Trophoblast cell (in vitro differentiated cells and primary cell): ENCODE measurements around the gene ROBO1.

Source experiments
- DNase-seq, 2 donors: peaks; one replicate each; pipeline ENCODE4 v3.0.0-alpha.2; 2016
- H2AFZ ChIP-seq: 2 replicates; pipeline ENCODE4 v1.6.1; 2013; ENCODE audit warnings: low read length, moderate library complexity, mild to moderate bottlenecking; ENCODE audit not compliant: insufficient read depth, poor library complexity
- H2AK5ac ChIP-seq: 2 replicates; pipeline ENCODE4 v1.6.1; 2013; ENCODE audit warnings: mild to moderate bottlenecking, low read length
- H2BK120ac ChIP-seq: 2 replicates; pipeline ENCODE4 v1.6.1; 2013; ENCODE audit warnings: low read length, mild to moderate bottlenecking, moderate library complexity; ENCODE audit not compliant: insufficient read depth, poor library complexity
- H2BK12ac ChIP-seq: 2 replicates; pipeline ENCODE4 v1.6.1; 2013; ENCODE audit warnings: mild to moderate bottlenecking, low read length, moderate library complexity
- H2BK5ac ChIP-seq: 2 replicates; pipeline ENCODE4 v1.6.1; 2013; ENCODE audit warnings: low read length, low read depth, moderate library complexity, mild to moderate bottlenecking; ENCODE audit not compliant: poor library complexity
- H3K14ac ChIP-seq: 2 replicates; pipeline ENCODE4 v1.6.1; 2013; ENCODE audit warnings: mild to moderate bottlenecking, low read length
- H3K18ac ChIP-seq: 2 replicates; pipeline ENCODE4 v1.6.1; 2013; ENCODE audit warnings: mild to moderate bottlenecking, low read length
- H3K23ac ChIP-seq: 2 replicates; pipeline ENCODE4 v1.6.1; 2013; ENCODE audit warnings: low read length
- H3K27ac ChIP-seq: 2 replicates; pipeline ENCODE4 v1.5.1; 2013; ENCODE audit warnings: low read depth, mild to moderate bottlenecking, inconsistent platforms, low read length, moderate library complexity
- H3K27me3 ChIP-seq: 2 replicates; pipeline ENCODE4 v1.6.1; 2013; ENCODE audit warnings: inconsistent platforms, mild to moderate bottlenecking, low read length, moderate library complexity; ENCODE audit not compliant: insufficient read depth
- H3K36me3 ChIP-seq, 2 experiments: 1 replicate in 1 of 2; 2 replicates in 1 of 2; pipeline ENCODE4 v1.6.1; 2013; ENCODE audit warnings: low read length in 2 of 2, mild to moderate bottlenecking in 2 of 2, moderate library complexity in 1 of 2; ENCODE audit not compliant: insufficient read depth in 2 of 2, control insufficient read depth in 1 of 2
- H3K4ac ChIP-seq: 2 replicates; pipeline ENCODE4 v1.6.1; 2013; ENCODE audit warnings: low read depth, mild to moderate bottlenecking, low read length, moderate library complexity
- H3K4me1 ChIP-seq, 2 experiments: 1 replicate in 1 of 2; 2 replicates in 1 of 2; pipeline ENCODE4 v1.6.1; 2013; ENCODE audit warnings: low read length in 2 of 2, mild to moderate bottlenecking in 2 of 2, moderate library complexity in 1 of 2; ENCODE audit not compliant: insufficient read depth in 2 of 2, control insufficient read depth in 1 of 2
- H3K4me2 ChIP-seq: 2 replicates; pipeline ENCODE4 v1.6.1; 2013; ENCODE audit warnings: inconsistent platforms, mild to moderate bottlenecking, low read length, moderate library complexity
- H3K4me3 ChIP-seq: 2 replicates; pipeline ENCODE4 v1.5.1; 2013; ENCODE audit warnings: mild to moderate bottlenecking, low read depth, low read length, inconsistent platforms
- H3K79me1 ChIP-seq: one replicate; pipeline ENCODE4 v1.6.1; 2013; ENCODE audit warnings: low read length
- H3K79me2 ChIP-seq: 2 replicates; pipeline ENCODE4 v1.6.1; 2013; ENCODE audit warnings: low read length, mild to moderate bottlenecking; ENCODE audit not compliant: control insufficient read depth, insufficient read depth, poor library complexity
- H3K9ac ChIP-seq: 2 replicates; pipeline ENCODE4 v1.6.1; 2013; ENCODE audit warnings: mild to moderate bottlenecking, low read length
- H3K9me3 ChIP-seq: 2 replicates; pipeline ENCODE4 v1.6.1; 2013; ENCODE audit warnings: low read depth, mild to moderate bottlenecking, control low read depth, inconsistent platforms, low read length; ENCODE audit not compliant: insufficient read depth
- H4K12ac ChIP-seq: 2 replicates; pipeline ENCODE4 v1.6.1; 2013; ENCODE audit warnings: low read depth, mild to moderate bottlenecking, low read length, moderate library complexity
- H4K8ac ChIP-seq: 2 replicates; pipeline ENCODE4 v1.6.1; 2013; ENCODE audit warnings: low read depth, mild to moderate bottlenecking, low read length, moderate library complexity
- H4K91ac ChIP-seq: one replicate; pipeline ENCODE4 v1.6.1; 2013; ENCODE audit warnings: low read depth, mild to moderate bottlenecking, low read length, moderate library complexity
- WGBS: extraction: QIAGEN DNeasy Blood & Tissue Kit; methylation state at CpG from one replicate; pipeline ENCODE4 v1.1.7; 2013; ENCODE audit warnings: missing lambda C conversion rate; ENCODE audit not compliant: insufficient read length, insufficient coverage; ENCODE audit errors: extremely low coverage; 5-methylcytosine and 5-hydroxymethylcytosine counted together

ROBO1 gene

DNA sequence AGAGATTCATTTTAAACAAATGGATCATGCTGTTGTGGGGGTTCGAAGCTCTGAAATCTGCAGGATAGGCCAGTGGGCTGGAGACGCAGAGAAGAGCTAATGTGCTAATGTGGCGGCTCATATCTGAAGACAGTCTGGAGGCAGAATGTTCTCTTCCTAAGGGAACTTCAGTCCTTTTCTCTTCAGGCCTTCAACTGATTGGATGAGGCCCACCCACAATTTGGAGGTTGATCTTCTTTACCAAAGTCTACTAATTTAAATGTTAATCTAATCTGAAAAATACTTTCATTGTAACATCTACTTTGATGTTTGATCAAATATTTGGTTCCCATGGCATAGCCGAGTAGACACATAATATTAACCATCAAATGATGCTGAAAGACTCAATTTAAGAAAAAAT is 940.2 kb downstream of the ROBO1 start:
- no peak for DNase-seq
- no peak overlapping the region for H2BK5ac ChIP-seq
- no CpG with 5 or more reads among the region's 4 CpGs for WGBS

DNA sequence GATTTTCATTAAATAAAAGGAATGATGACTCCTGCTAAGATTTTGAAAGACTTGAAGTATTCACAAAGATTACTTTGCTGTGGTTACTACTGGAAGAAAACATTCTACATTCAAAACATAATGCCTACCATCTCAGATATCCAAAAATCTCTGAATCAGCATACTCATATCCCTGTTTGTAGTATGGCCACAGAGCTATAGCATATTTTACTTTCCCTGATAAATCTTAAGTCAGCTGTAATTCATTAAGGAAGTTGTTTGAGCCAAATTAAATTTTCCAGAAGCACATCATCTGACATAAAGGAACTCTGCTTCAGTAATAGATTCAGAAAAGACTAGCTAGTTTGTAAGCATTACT is 942.0 kb downstream of the ROBO1 start:
- H2BK12ac ChIP-seq = no peak overlapping the region
- H4K8ac ChIP-seq = no peak overlapping the region
- DNase-seq = peak in 1 of 2 donors; percentile 53
- no peak overlapping the region for H2AK5ac ChIP-seq
- no peak overlapping the region for H3K4me3 ChIP-seq
- no peak overlapping the region for H3K9ac ChIP-seq
- no peak overlapping the region for H2BK5ac ChIP-seq
- H3K79me2 ChIP-seq = no peaks in the 10 kb centered on the region
- no peak overlapping the region for H3K18ac ChIP-seq
- no peaks in the 10 kb centered on the region for H3K36me3 ChIP-seq
- H3K23ac ChIP-seq = no peak overlapping the region
- no peaks in the 10 kb centered on the region for H3K4me1 ChIP-seq
- no peaks in the 10 kb centered on the region for H3K27me3 ChIP-seq
- H3K14ac ChIP-seq = no peak overlapping the region
- no peak overlapping the region for H4K12ac ChIP-seq
- no peak overlapping the region for H3K27ac ChIP-seq
- no peaks in the 10 kb centered on the region for H3K79me1 ChIP-seq
- no peak overlapping the region for H2BK120ac ChIP-seq
- H3K4ac ChIP-seq = no peak overlapping the region
- H2AFZ ChIP-seq = no peak overlapping the region
- H4K91ac ChIP-seq = no peak overlapping the region
- H3K9me3 ChIP-seq = no peaks in the 10 kb centered on the region
- no peak overlapping the region for H3K4me2 ChIP-seq

More for the DNA sequence above, 940.2 kb downstream of the ROBO1 start:
- Histone ChIP-seq H3K4ac (no peak overlapping the region), H3K4me3 (no peak overlapping the region), H3K9ac (no peak overlapping the region), H4K91ac (no peak overlapping the region), H4K12ac (no peak overlapping the region), H3K18ac (no peak overlapping the region), H3K23ac (no peak overlapping the region), H3K79me2 (no peaks in the 10 kb centered on the region), H3K27me3 (no peaks in the 10 kb centered on the region), H3K14ac (no peak overlapping the region), H2BK120ac (no peak overlapping the region), H2BK12ac (no peak overlapping the region), H3K36me3 (no peaks in the 10 kb centered on the region), H4K8ac (no peak overlapping the region), H2AFZ (no peak overlapping the region), H3K27ac (no peak overlapping the region), H3K4me2 (no peak overlapping the region), H3K9me3 (no peaks in the 10 kb centered on the region), H3K79me1 (no peaks in the 10 kb centered on the region), H3K4me1 (no peaks in the 10 kb centered on the region), H2AK5ac (no peak overlapping the region)

DNA sequence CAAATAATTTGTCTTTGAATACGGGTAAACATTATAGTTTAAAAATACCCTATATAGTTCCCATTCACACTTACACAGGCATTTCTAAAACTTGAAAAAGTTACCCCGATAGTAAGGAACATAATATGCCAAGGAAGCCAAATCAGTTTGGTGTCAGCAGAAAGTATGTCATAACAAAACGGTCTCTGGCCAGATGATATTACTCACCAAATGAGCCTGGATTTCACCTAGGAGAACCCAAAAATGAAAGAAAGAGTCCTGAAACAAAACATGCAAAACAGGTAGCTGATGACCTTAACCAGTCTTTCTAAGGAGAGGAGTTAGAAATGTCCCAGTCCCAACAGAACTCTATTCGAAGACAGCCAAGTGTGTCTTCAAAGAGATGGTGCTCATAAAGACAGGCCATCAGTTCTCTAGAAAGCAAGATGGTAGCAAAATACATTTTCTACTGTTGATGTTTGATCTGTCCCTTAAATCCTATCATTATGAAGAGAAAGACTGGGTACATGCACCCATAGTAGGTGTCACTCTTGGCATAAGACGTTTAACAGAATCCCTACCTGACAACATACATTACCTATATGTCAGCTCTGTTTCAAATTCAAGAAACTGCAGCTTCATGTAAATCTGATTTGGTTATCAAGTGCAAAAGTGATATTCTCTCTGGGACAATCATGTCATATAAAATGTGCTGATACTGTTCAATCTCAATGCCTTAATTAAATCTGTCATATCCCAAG is 942.5 kb downstream of the ROBO1 start:
- H3K79me1 ChIP-seq = no peaks in the 10 kb centered on the region
- H3K9ac ChIP-seq = no peak overlapping the region
- H3K18ac ChIP-seq = no peak overlapping the region
- no peak overlapping the region for H3K23ac ChIP-seq
- H2BK120ac ChIP-seq = no peak overlapping the region
- H3K4me1 ChIP-seq = no peaks in the 10 kb centered on the region
- H2BK5ac ChIP-seq = no peak overlapping the region
- DNase-seq = peak in 1 of 2 donors; percentile 15
- no peaks in the 10 kb centered on the region for H3K9me3 ChIP-seq
- H3K36me3 ChIP-seq = no peaks in the 10 kb centered on the region
- no peak overlapping the region for H4K91ac ChIP-seq
- H3K79me2 ChIP-seq = no peaks in the 10 kb centered on the region
- no peak overlapping the region for H2BK12ac ChIP-seq
- H3K4ac ChIP-seq = no peak overlapping the region
- H3K4me3 ChIP-seq = no peak overlapping the region
- no peak overlapping the region for H3K14ac ChIP-seq
- no peak overlapping the region for H2AFZ ChIP-seq
- no peak overlapping the region for H4K8ac ChIP-seq
- H3K27ac ChIP-seq = no peak overlapping the region
- H3K4me2 ChIP-seq = no peak overlapping the region
- no peak overlapping the region for H2AK5ac ChIP-seq
- no peak overlapping the region for H4K12ac ChIP-seq
- H3K27me3 ChIP-seq = no peaks in the 10 kb centered on the region
- WGBS = no CpG with 5 or more reads among the region's 5 CpGs

DNA sequence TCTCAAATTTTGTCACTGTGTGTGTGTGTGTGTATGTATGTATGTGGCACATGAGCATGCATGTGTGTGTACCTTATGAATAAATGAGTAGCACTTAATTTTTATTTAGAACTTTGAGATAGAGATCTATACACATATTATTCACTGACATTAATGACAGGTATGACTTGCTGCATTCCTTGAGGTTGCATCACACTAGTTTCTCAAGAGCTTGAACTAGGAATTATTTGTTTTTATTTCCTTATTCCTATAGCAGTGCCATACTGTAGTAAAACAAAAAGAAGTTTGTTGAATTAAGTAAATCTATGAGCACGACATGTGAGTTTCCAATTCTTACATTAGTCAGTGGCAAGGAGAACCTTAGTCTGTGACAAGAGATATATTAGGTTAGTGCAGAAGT is 943.9 kb downstream of the ROBO1 start:
- WGBS = no CpG with 5 or more reads among the region's 1 CpG
- Histone ChIP-seq H2BK5ac (no peak overlapping the region), H3K4me2 (no peak overlapping the region), H3K9ac (no peak overlapping the region), H3K79me1 (no peaks in the 10 kb centered on the region), H3K27ac (no peak overlapping the region), H3K14ac (no peak overlapping the region), H3K23ac (no peak overlapping the region), H2BK12ac (no peak overlapping the region), H3K4me1 (no peaks in the 10 kb centered on the region), H3K18ac (no peak overlapping the region), H4K8ac (no peak overlapping the region), H3K4me3 (no peak overlapping the region), H2AK5ac (no peak overlapping the region), H3K9me3 (no peaks in the 10 kb centered on the region), H3K79me2 (no peaks in the 10 kb centered on the region), H2BK120ac (no peak overlapping the region), H3K36me3 (no peaks in the 10 kb centered on the region), H2AFZ (no peak overlapping the region), H4K91ac (no peak overlapping the region), H3K4ac (no peak overlapping the region), H3K27me3 (no peaks in the 10 kb centered on the region), H4K12ac (no peak overlapping the region)
- DNase-seq = peak; percentile 27 to 80
